ENCODE measurements around the gene ITGAL. TPM values are rescaled to one million over a fixed set of nuclear protein-coding genes. Genes with fewer than 3 reads are reported as not detected.

The ITGAL gene
- total RNA-seq, 2 experiments from 2014 or later, result 40.2 to 140 TPM

- Histone ChIP-seq H3K4me2 (ENCODE audit: low read length) (no peak overlapping the region), H3K4me3 (ENCODE audit: low read depth, low read length, poor library complexity, severe bottlenecking) (no peak overlapping the region), H3K4me1 (ENCODE audit: insufficient read depth, low read length, poor library complexity, severe bottlenecking) (peaks cover 11% of the 10 kb centered on the region), H3K36me3 (ENCODE audit: insufficient read depth, low read length) (peaks cover 7% of the 10 kb centered on the region), H3K9me2 (ENCODE audit: insufficient read depth, low read length) (no peaks in the 10 kb centered on the region), H4K20me1 (ENCODE audit: insufficient read depth, low read length) (no peaks in the 10 kb centered on the region), H2AFZ (ENCODE audit: low read length) (no peak overlapping the region), H3K27ac (ENCODE audit: low read depth, low read length, poor library complexity, severe bottlenecking) (no peak overlapping the region), H3K79me2 (ENCODE audit: insufficient read depth, low read depth, low read length) (peaks cover 15% of the 10 kb centered on the region; the same call in 1 of the 2 replicates), H3K9me3 (ENCODE audit: low read length) (no peaks in the 10 kb centered on the region)
- intact Hi-C loops (cut with micrococcal nuclease; ENCODE audit: unreplicated experiment), result no loop called here
- TF ChIP-seq CTCF (conservative IDR thresholded peaks at IDR 0.05; ENCODE audit: low read length) (no peak), EZH2phosphoT487 (IDR thresholded peaks at IDR 0.05; ENCODE audit: borderline replicate concordance, low read depth, low read length) (no peak)
- POLR2A ChIA-PET, result interaction anchor here (1.1 to 2.3 kb wide), 2 partner anchors 86 to 100 kb away, joined by 3 to 6 read pairs; no protein-coding TSS in a partner anchor
- CTCF ChIA-PET (ENCODE audit: unreplicated experiment), result no interaction called here
- DNase-seq (ENCODE audit: low spot score), result no peak
- no TSS peak for BruUV-seq (replicated peaks)
Measured at GRCh38 chr16:30559690-30560089, 87.1 kb downstream of the ITGAL start.

- Histone ChIP-seq H3K9me3 (ENCODE audit: low read length) (no peaks in the 10 kb centered on the region), H3K9me2 (ENCODE audit: insufficient read depth, low read length) (no peaks in the 10 kb centered on the region), H3K4me1 (ENCODE audit: insufficient read depth, low read length, poor library complexity, severe bottlenecking) (peaks cover 11% of the 10 kb centered on the region), H3K4me3 (ENCODE audit: low read depth, low read length, poor library complexity, severe bottlenecking) (no peak overlapping the region), H3K36me3 (ENCODE audit: insufficient read depth, low read length) (no peaks in the 10 kb centered on the region; the same call in 1 of the 2 replicates), H3K4me2 (ENCODE audit: low read length) (no peak overlapping the region; the same call in 1 of the 2 replicates), H3K27ac (ENCODE audit: low read depth, low read length, poor library complexity, severe bottlenecking) (no peak overlapping the region), H3K79me2 (ENCODE audit: insufficient read depth, low read depth, low read length) (peaks cover 13% of the 10 kb centered on the region; the same call in 1 of the 2 replicates), H4K20me1 (ENCODE audit: insufficient read depth, low read length) (no peaks in the 10 kb centered on the region), H2AFZ (ENCODE audit: low read length) (peak overlapping the region; percentile 49; the same call in 1 of the 2 replicates)
- intact Hi-C loops (cut with micrococcal nuclease; ENCODE audit: unreplicated experiment), result no loop called here
- DNase-seq (ENCODE audit: low spot score), result no peak
- POLR2A ChIA-PET, result interaction anchor here (0.8 kb wide), 1 partner anchor 27 kb away, joined by 3 read pairs; no protein-coding TSS in a partner anchor
- CTCF ChIA-PET (ENCODE audit: unreplicated experiment), result no interaction called here
- TF ChIP-seq CTCF (conservative IDR thresholded peaks at IDR 0.05; ENCODE audit: low read length) (no peak), EZH2phosphoT487 (IDR thresholded peaks at IDR 0.05; ENCODE audit: borderline replicate concordance, low read depth, low read length) (no peak)
- BruUV-seq (replicated peaks), result no TSS peak
Measured at GRCh38 chr16:30561089-30561816, 88.7 kb downstream of the ITGAL start.

GRCh38 chr16:30562021-30562420, 89.5 kb downstream of the ITGAL start:
- Histone ChIP-seq H3K9me2 (ENCODE audit: insufficient read depth, low read length) (no peaks in the 10 kb centered on the region), H3K27ac (ENCODE audit: low read depth, low read length, poor library complexity, severe bottlenecking) (no peak overlapping the region), H2AFZ (ENCODE audit: low read length) (peak overlapping the region; percentile 49; the same call in 1 of the 2 replicates), H3K4me3 (ENCODE audit: low read depth, low read length, poor library complexity, severe bottlenecking) (no peak overlapping the region), H3K36me3 (ENCODE audit: insufficient read depth, low read length) (no peaks in the 10 kb centered on the region), H3K4me2 (ENCODE audit: low read length) (no peak overlapping the region), H4K20me1 (ENCODE audit: insufficient read depth, low read length) (no peaks in the 10 kb centered on the region), H3K79me2 (ENCODE audit: insufficient read depth, low read depth, low read length) (peaks cover 6% of the 10 kb centered on the region; the same call in 1 of the 2 replicates), H3K9me3 (ENCODE audit: low read length) (no peaks in the 10 kb centered on the region), H3K4me1 (ENCODE audit: insufficient read depth, low read length, poor library complexity, severe bottlenecking) (peaks cover 10% of the 10 kb centered on the region)
- CTCF ChIA-PET (ENCODE audit: unreplicated experiment), result no interaction called here
- no peak for DNase-seq (ENCODE audit: low spot score)
- POLR2A ChIA-PET, result interaction anchor here (0.8 kb wide), 1 partner anchor 28 kb away, joined by 3 read pairs; no protein-coding TSS in a partner anchor
- BruUV-seq (replicated peaks), result no TSS peak
- intact Hi-C loops (cut with micrococcal nuclease; ENCODE audit: unreplicated experiment), result no loop called here
- no peak for TF ChIP-seq EZH2phosphoT487 (IDR thresholded peaks at IDR 0.05; ENCODE audit: borderline replicate concordance, low read depth, low read length)
- TF ChIP-seq CTCF (conservative IDR thresholded peaks at IDR 0.05; ENCODE audit: low read length), result no peak

Measured in OCI-LY7 (cell line).